ENCODE data around the gene RDH12. TPM values are rescaled to one million over a fixed set of nuclear protein-coding genes. Genes with fewer than 3 reads are reported as not detected.

The RDH12 gene
- total RNA-seq, 1 donor from 2014 or later = 0.16 TPM

DNA sequence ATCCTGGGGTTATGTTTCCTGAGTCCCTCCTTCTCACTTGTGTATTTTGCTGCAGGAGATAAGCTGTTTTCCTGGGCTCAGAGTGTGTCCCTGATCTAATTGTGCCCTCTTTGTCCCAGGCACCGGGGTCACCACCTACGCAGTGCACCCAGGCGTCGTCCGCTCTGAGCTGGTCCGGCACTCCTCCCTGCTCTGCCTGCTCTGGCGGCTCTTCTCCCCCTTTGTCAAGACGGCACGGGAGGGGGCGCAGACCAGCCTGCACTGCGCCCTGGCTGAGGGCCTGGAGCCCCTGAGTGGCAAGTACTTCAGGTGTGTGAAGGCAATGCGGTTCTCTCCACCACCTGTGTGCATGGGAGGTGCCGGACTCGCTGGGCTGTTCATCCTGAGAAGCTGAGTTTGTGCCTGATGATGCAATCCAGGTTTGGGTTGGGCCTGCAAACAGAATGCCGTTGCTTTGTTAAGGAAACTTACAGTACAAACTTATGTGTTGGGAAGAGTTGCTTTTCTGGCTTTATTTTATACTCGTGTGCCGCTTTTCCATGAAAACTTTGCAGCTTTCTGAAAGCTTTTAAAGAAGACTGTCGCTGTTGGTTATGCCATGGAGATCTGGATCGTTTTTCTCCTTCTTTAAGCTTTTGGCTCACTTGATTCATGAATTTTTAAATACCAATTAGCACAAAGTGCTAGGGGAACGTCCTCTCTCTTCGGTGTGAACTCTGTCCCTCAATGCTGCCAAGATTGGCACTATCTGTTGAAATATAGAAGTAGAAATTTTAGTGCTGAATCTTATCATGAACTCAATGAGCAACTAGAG, 27.6 kb downstream of the RDH12 start:
- H3K4me1 Mint-ChIP-seq (ENCODE audit: low read depth, unreplicated experiment) = peaks cover 5% of the 10 kb centered on the region
- Histone ChIP-seq H3K27ac (ENCODE audit: low read depth, low read length) (no peak overlapping the region), H3K4me1 (ENCODE audit: insufficient read depth, low read length) (no peaks in the 10 kb centered on the region), H2AFZ (ENCODE audit: low read depth, low read length) (peak overlapping the region; percentile 49), H3K36me3 (ENCODE audit: insufficient read depth, low read length) (no peaks in the 10 kb centered on the region), H3K9ac (ENCODE audit: low read length) (no peak overlapping the region), H3K9me3 (ENCODE audit: insufficient read depth, low read depth, low read length) (no peaks in the 10 kb centered on the region), H3K27me3 (ENCODE audit: insufficient read depth, low read length) (peaks cover 26% of the 10 kb centered on the region), H3K4me3 (ENCODE audit: insufficient read depth, low read depth, low read length) (no peak overlapping the region), H4K20me1 (ENCODE audit: insufficient read depth, low read length) (no peaks in the 10 kb centered on the region), H3K79me2 (ENCODE audit: insufficient read depth, low read length) (no peaks in the 10 kb centered on the region), H3K4me2 (ENCODE audit: low read length) (peak overlapping the region; percentile 7)
- peaks cover 21% of the 10 kb centered on the region for H3K27me3 Mint-ChIP-seq (ENCODE audit: low read depth, unreplicated experiment)
- no peak for DNase-seq (ENCODE audit: low read depth)
- H3K4me3 Mint-ChIP-seq (ENCODE audit: unreplicated experiment) = no peak overlapping the region
- no peak for TF ChIP-seq EZH2 (IDR thresholded peaks at IDR 0.05; ENCODE audit: insufficient read depth, low read length)
- TF ChIP-seq, protein P1, sequence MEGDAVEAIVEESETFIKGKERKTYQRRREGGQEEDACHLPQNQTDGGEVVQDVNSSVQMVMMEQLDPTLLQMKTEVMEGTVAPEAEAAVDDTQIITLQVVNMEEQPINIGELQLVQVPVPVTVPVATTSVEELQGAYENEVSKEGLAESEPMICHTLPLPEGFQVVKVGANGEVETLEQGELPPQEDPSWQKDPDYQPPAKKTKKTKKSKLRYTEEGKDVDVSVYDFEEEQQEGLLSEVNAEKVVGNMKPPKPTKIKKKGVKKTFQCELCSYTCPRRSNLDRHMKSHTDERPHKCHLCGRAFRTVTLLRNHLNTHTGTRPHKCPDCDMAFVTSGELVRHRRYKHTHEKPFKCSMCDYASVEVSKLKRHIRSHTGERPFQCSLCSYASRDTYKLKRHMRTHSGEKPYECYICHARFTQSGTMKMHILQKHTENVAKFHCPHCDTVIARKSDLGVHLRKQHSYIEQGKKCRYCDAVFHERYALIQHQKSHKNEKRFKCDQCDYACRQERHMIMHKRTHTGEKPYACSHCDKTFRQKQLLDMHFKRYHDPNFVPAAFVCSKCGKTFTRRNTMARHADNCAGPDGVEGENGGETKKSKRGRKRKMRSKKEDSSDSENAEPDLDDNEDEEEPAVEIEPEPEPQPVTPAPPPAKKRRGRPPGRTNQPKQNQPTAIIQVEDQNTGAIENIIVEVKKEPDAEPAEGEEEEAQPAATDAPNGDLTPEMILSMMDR (IDR thresholded peaks at IDR 0.05; ENCODE audit: insufficient read depth, low read depth, low read length) = no peak
- no peak for FAIRE-seq
- H3K27ac Mint-ChIP-seq (ENCODE audit: unreplicated experiment) = no peak overlapping the region
- no peaks in the 10 kb centered on the region for H3K9me3 Mint-ChIP-seq (ENCODE audit: unreplicated experiment)
- H3K36me3 Mint-ChIP-seq (ENCODE audit: low read depth, unreplicated experiment) = no peaks in the 10 kb centered on the region

DNA sequence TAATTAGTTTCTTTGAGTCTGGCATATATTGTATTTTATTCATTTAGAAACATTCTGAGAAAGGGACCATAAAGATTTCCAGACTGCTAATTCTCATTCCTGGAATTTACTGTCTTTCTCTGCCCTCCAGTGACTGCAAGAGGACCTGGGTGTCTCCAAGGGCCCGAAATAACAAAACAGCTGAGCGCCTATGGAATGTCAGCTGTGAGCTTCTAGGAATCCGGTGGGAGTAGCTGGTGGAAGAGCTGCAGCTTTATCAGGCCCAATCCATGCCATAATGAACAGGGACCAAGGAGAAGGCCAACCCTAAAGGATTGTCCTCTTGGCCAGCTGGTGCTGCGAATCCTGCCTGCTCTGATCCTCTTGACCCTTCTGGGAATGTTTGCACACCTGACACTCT, 31.9 kb downstream of the RDH12 start:
- Histone ChIP-seq H3K27me3 (ENCODE audit: insufficient read depth, low read length) (peaks cover 16% of the 10 kb centered on the region), H3K4me3 (ENCODE audit: insufficient read depth, low read depth, low read length) (no peak overlapping the region), H2AFZ (ENCODE audit: low read depth, low read length) (no peak overlapping the region), H4K20me1 (ENCODE audit: insufficient read depth, low read length) (no peaks in the 10 kb centered on the region), H3K4me1 (ENCODE audit: insufficient read depth, low read length) (no peaks in the 10 kb centered on the region), H3K27ac (ENCODE audit: low read depth, low read length) (no peak overlapping the region), H3K79me2 (ENCODE audit: insufficient read depth, low read length) (no peaks in the 10 kb centered on the region), H3K9me3 (ENCODE audit: insufficient read depth, low read depth, low read length) (no peaks in the 10 kb centered on the region), H3K4me2 (ENCODE audit: low read length) (no peak overlapping the region), H3K36me3 (ENCODE audit: insufficient read depth, low read length) (no peaks in the 10 kb centered on the region), H3K9ac (ENCODE audit: low read length) (no peak overlapping the region)
- Mint-ChIP-seq H3K27ac (ENCODE audit: unreplicated experiment) (no peak overlapping the region), H3K9me3 (ENCODE audit: unreplicated experiment) (no peaks in the 10 kb centered on the region), H3K4me3 (ENCODE audit: unreplicated experiment) (no peak overlapping the region), H3K36me3 (ENCODE audit: low read depth, unreplicated experiment) (peaks cover 4% of the 10 kb centered on the region), H3K4me1 (ENCODE audit: low read depth, unreplicated experiment) (peaks cover 7% of the 10 kb centered on the region), H3K27me3 (ENCODE audit: low read depth, unreplicated experiment) (peaks cover 10% of the 10 kb centered on the region)
- DNase-seq (ENCODE audit: low read depth) = no peak
- no peak for FAIRE-seq
- TF ChIP-seq, protein P1 (IDR thresholded peaks at IDR 0.05; ENCODE audit: insufficient read depth, low read depth, low read length) = no peak
- TF ChIP-seq EZH2 (IDR thresholded peaks at IDR 0.05; ENCODE audit: insufficient read depth, low read length) = no peak

DNA sequence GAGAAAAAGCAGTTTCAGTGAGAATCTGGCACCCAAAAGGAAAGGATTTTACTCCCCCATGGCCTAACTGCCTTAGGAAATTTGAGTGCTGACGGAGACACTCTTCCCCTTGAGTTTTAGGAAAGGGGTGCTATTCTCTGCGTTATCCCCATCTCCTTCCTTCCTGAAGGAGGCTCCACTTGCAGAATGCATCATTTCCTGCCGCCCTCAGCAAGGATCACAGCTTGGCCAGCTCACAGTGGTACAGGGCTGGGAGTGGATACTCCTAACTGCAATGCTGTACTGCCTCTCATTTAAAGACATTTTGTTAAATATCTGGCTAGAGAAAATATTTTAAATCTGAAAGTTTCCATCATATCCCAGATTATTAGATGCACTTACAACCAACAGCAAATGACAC, 33.0 kb downstream of the RDH12 start:
- TF ChIP-seq, protein P1 (IDR thresholded peaks at IDR 0.05; ENCODE audit: insufficient read depth, low read depth, low read length) = no peak
- TF ChIP-seq EZH2 (IDR thresholded peaks at IDR 0.05; ENCODE audit: insufficient read depth, low read length) = no peak
- Mint-ChIP-seq H3K27ac (ENCODE audit: unreplicated experiment) (no peak overlapping the region), H3K4me1 (ENCODE audit: low read depth, unreplicated experiment) (peaks cover 12% of the 10 kb centered on the region), H3K36me3 (ENCODE audit: low read depth, unreplicated experiment) (peaks cover 4% of the 10 kb centered on the region), H3K27me3 (ENCODE audit: low read depth, unreplicated experiment) (peaks cover 2% of the 10 kb centered on the region), H3K4me3 (ENCODE audit: unreplicated experiment) (no peak overlapping the region), H3K9me3 (ENCODE audit: unreplicated experiment) (peaks cover 2% of the 10 kb centered on the region)
- no peak overlapping the region for H3K9ac ChIP-seq (ENCODE audit: low read length)
- H3K9me3 ChIP-seq (ENCODE audit: insufficient read depth, low read depth, low read length) = no peaks in the 10 kb centered on the region
- DNase-seq (ENCODE audit: low read depth) (no peak), FAIRE-seq (no peak)
- no peak overlapping the region for H2AFZ ChIP-seq (ENCODE audit: low read depth, low read length)
- H3K27me3 ChIP-seq (ENCODE audit: insufficient read depth, low read length) = peaks cover 5% of the 10 kb centered on the region
- no peak overlapping the region for H3K4me3 ChIP-seq (ENCODE audit: insufficient read depth, low read depth, low read length)
- no peaks in the 10 kb centered on the region for H3K79me2 ChIP-seq (ENCODE audit: insufficient read depth, low read length)
- no peaks in the 10 kb centered on the region for H3K4me1 ChIP-seq (ENCODE audit: insufficient read depth, low read length)
- no peak overlapping the region for H3K27ac ChIP-seq (ENCODE audit: low read depth, low read length)
- no peaks in the 10 kb centered on the region for H3K36me3 ChIP-seq (ENCODE audit: insufficient read depth, low read length)
- H3K4me2 ChIP-seq (ENCODE audit: low read length) = no peak overlapping the region
- H4K20me1 ChIP-seq (ENCODE audit: insufficient read depth, low read length) = no peaks in the 10 kb centered on the region
